AG20443 (cell line): Measurements from ENCODE around the gene INPP5D.

Experiments
- DNase-seq: peaks from one replicate; pipeline ENCODE4 v3.0.0; 2012; ENCODE audit warnings: low spot score, mixed read lengths

INPP5D gene

DNA sequence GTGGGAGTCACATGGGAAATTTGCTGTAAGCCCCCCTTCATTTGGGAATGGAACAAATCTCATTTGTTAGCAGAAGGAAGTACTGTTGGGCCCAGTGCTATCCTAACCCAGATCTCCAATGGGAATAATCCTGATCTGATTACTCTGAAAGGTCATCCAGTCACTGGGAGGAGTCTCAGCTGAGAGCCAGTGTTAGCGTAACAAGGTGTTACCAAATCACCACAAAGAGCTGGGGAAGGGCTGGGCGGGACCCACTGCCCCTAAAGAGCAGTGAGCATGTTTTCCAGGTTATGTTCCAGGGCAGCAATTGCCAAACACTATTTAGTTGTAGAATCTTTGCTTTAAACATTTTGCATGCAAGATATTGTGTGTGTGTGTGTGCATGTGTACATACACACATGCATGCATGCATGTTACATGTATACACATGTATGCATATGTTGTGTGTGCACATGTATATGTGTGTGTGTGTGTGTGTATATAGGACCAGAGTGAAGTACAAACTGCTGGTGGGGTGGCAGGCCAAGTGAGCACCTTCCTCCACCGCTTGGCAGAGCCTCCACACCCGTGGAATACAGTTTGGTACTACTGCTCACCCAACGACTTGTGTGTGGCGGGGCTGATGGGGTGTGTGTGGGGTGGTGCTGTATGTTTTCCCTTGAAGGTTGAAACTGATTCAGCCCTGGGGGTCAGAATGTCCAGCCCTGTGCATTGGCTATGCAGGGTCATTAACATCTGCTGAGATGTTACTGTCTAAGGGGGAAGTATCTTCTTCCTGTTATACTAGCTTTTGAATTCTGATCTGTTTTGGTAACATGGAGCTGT lies 15.2 kb downstream of the INPP5D start:
- DNase-seq: no peak

DNA sequence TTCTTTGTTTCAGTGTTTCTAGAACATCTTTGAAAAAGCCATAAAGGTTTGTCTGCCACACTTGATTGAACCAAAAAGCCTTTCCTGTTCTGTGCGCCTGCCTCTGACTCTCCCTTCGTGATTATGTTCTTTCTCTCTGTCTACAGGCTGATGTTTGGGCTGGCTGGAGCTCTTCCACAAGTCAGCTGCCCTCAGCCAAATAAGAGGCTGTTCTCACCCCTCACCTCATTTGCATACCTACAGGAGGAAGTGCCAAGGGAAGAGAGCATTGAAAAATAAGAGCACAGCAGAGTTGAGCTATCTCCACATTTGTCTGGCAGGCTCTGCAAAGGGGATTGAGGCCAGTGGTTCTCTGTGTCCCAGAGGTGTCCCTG lies 15.8 kb downstream of the INPP5D start:
- DNase-seq: no peak

DNA sequence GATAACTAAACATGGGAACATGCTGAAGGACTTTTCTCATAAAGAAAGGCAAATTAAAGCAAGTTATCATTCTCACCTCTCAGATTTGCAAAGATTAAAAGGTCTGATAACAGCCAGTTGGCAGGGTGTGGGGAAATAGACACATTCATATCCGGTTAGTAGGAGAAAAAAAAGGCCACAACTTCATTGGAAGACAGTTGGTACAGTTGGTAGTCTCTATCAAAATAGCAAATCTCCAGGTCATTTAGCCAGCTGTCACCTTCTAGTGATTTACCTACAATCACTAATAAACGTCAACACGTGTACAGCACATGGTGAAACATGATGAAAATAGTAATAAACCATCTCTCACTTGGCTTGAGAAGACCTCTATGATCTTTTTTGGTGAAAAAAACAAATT lies 16.6 kb downstream of the INPP5D start:
- DNase-seq: no peak

DNA sequence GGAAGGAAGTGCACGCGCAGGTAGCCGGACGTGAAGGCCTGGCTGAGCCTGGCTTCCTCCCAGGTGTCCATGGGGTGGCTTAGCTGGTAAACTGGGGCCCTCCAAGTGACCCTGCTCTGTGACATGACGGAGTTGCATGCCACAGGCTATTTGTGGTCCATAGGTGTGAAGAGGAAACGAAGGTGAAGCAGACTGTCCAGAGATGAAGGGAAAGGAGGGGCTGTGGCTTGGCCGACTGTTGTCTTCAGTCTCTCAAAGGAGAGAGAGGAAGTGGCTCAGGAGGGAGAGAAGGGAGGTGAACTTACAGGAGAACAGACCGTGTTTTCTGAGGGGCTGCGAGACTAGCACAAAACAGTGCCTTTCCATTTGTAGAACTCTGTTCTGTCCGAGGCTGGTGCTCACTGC lies 19.3 kb downstream of the INPP5D start:
- DNase-seq: no peak

DNA sequence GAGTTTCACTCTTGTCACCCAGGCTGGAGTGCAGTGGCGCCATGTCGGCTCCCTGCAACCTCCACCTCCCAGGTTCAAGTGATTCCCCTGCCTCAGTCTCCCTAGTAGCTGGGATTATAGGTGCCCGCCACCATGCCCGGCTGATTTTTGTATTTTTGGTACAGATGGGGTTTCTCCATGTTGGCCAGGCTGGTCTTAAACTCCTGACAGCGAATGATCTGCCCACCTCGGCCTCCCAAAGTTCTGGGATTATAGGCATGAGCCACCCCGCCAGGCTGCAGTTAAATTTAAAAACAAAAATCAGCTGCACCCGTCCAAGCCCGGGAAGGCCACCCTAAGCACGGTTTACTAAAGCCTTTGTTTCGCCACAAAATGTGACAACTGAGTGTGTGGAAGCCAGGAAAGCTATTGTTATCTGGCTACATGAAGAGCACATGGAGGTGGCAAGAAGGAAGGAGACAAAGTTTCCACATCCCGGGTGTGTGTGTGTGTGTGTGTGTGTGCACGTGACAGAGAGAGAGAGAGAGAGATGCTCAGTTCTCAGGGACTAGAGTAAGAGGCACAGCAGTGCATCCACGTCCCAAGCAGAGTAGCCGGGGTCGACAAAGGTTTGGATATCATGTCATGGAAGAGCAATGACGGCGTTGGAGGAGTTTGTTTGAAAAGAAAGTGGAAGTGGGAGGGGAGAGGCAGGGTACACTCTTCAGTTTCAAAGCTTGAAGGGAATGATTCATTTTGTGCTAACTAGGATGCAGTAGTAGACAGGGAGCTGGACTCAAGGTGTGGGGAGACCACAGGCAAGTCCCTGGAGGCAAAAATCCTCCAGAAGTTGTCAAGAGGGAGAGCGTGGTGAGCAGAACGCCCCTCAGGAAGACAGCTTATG lies 20.1 kb downstream of the INPP5D start:
- DNase-seq: no peak

DNA sequence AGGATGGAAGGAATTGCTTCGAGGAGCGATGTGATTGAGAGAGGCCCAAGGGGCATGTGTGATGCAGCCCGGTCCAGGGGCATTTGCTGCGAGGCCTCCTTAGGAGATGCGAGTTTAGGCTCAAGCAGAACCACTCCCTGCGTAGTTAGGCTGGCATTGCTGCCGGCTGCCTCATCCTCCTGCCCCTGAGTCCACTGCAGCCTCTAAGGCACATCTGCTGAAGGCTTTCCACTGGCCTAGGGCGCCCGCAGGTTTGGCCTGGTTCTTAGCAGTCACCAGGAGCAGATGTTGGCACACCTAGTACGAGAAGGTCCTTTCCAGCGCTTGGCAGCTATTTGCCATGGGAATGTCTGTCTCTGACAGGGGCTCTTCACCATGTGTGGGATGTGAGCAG lies 20.7 kb downstream of the INPP5D start:
- no peak for DNase-seq

DNA sequence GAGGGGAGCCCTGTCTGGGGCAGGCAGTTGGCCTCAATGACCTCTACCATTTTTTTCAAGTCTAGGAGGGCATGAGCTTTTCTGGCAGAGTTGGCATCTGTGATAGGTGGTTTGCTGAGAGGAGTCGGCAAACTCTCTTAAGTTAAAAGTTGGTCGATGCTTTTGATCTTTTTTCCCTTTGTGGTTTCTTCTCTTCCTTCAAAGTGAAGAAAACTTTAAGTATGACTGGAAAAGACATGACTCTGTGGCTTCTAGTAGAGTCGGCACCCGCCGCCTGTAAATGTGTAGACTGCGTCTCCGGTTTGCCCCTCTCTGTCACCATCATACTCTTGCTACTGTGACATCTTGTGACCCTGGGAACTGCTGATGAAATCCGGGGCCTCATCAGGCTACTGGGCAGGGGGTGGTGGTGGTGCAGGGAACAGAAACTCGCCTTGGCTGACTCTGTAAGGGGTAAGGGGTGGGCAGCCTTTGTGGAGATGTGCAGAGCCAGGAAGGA lies 21.1 kb downstream of the INPP5D start:
- DNase-seq: no peak

DNA sequence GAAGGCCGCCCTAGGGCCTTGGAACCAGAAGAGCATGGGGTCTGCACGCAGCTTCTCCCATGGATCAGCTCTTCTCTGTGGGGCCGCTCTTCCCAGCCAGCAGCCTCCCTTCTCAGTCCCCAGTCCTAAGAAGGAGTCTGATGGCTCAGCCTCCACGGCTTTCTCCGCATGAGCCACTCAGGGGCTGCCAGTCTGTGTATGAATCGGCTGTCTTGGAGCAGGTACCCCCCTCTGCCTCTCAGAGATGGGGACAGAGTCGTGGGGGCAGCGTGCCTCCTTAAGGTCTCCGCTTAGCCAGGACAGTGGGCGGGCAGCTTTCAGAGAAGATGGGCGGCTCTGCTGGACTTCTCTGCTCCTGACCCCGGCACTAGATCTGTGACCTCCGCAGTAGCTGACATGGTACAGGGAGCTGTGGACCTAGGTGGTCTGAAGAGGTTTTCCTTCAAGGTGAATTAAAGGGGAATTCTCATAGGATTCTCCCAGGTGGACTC lies 21.6 kb downstream of the INPP5D start:
- no peak for DNase-seq

DNA sequence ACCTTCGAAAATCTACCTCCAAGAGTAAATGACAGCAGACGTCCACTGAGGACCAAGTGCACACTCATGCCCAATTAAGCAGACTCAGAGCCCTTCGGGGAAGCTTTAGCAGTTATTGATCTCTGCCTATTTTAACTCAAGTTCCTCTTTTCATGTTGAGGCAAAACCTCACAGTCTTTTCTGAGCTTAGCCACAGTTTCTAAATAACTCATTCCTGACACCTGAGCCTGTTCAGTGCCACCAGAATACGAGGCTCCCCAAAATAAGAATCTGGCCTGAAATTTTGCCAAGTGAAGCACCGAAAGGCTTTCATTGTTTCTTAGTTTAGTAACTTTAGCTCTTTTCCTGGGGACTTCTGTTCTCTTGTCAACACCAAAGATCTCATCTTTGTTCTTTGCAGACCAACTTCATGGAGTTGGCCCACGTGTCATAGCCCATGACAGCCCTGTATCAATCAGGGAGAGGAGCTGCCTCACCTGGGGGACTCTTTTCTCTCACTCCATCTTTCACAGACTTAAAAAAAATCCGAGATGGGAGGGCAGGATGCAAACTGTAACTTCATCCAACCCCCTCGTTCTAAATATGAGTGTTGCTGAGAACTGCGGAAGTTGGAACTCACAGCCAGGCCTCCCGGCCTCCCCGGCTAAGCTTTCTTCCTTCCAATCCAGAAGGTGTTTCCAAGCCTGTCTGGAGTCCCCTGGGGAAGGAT lies 22.2 kb downstream of the INPP5D start:
- DNase-seq: no peak

DNA sequence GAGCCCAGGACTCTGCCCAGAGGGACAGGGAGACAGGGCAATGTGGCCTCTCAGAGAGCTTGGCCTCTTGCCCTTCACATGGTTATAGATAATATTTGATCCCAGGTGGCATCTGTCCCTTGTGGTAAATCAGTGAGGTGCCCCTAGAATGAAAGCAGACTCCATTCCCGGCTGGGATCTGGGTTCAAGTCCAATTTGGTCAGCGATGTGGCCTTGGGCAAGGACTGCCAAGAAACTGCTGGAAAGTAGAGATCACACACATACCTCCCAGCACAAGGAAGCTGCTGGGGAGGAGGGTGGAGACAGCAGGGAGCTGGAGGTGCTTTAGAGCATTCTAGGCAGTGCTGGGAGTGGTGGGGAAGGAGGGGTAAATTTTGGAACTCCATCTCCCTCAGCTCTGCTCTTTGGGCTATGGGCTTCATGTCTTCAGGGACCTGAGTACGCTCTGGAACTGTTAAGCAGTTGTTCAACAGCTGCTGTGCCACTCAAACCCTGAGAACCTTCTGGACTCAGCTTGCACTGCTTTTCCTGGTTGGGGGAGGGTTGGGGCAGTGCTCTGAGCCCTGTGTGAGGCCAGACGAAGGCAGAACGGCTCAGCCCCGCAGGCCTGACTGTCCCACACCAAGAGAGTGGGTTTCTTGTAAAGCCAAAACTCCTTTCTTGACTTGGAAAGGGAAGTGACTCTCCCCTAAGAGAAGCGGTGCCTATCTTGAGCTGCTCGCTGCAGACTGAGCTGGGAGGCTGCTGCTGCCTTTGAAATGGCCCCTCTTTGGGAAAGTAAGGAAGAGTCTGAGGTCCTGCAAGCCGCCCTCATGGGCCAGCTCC lies 23.0 kb downstream of the INPP5D start:
- DNase-seq: no peak

DNA sequence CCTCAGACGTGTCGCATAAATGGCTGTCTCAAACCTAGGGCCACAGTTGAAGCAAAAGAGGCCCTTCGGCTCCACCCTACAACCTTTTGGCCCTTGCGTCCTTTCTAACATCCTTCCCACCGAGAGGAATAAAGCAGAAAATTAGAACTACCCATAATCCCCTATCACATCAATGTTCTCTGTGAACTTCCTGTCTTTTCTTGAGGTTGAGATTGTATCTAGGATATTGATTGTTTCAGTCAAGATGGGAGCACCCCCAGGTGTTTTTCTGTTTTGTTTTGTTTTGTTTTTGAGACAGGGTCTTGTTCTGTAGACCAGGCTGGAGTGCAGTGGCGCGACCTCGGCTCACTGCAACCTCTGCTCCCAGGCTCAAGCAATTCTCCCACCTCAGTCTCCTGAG lies 23.6 kb downstream of the INPP5D start:
- DNase-seq: no peak

DNA sequence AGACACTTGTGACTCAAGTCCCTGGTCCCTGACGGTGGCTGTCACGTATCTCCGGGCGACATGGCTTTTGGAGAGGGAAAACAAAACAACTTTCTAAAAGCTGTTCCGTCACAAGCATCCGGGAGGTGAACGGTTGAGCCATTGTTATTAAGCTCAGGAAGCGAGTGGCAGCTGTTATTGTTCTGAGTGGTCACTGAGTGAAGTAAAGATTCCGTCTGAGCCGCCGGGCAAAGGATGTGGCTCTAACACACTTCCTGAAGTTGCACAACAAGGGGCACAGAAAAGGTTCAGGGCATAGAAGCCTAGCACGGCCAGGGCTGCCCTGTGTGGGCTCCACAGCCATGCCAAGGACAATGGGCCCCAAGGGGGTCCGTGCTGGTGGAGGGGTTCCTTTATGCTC lies 24.3 kb downstream of the INPP5D start:
- no peak for DNase-seq

DNA sequence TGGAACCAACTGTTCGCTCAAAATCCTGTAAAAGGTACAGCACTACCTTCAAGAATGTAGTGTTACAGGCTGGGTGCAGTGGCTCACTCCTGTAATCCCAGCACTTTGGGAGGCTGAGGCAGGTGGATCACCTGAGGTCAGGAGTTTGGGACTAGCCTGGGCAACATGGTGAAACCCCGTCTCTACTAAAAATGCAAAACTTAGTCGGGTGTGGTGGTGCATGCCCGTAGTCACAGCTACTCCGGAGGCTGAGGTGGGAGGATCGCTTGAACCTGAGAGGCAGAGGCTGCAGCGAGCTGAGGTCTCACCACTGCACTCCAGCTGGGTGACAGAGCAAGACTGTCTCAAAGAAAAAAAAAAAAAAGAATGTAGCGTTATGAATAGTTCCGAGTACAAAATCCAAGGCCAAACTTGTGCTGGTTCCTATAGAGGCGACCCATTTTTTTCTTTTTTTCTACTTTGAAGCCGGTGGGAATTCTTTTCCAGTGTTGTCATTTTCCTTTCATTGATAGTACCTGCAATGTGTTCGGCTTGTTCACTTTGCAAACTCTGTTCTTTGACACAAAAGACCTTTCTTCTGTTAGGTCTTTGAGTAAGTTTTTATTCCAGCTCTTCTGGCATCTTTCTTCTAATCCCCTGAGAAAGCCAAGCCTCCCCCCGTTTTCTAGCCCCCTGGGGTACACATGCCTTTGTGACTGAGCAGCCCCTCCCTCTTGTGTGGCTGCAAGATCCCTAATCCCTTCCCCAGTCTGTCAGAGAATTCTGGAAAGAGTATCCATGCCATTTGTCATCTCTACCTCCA lies 25.1 kb downstream of the INPP5D start:
- no peak for DNase-seq

DNA sequence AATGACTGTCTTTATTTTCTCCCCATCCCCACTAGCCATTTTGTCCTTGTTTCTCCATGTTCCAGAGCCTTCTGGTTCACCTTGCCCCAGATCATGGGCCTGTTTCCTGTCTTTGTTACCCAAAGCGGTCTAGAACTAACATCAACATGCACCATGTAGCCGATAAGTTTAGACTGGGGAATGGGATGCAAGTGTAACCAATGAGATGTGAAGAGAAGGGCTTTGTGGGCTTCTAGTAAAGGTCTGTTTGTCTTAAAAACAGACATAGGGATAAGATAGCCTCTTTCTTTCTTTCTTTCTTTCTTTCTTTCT lies 25.7 kb downstream of the INPP5D start:
- DNase-seq: no peak

DNA sequence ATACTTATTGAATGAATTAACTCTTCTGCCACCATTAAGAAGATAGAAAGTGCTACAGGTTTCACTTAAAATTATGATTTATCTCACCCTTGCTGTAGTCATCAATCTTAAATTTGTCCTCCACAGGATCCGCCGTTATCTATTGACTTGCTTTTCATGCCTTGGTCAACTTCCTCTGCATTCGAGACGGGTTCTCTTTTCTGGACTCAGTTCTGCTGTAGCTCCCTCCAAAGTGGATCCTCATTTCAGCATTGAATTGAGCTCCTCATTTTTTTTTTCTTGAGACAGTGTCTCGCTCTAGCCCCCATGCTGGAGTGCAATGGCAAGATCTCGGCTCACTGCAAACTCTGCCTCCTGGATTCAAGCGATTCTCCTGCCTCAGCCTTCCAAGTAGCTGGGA lies 27.6 kb downstream of the INPP5D start:
- no peak for DNase-seq

DNA sequence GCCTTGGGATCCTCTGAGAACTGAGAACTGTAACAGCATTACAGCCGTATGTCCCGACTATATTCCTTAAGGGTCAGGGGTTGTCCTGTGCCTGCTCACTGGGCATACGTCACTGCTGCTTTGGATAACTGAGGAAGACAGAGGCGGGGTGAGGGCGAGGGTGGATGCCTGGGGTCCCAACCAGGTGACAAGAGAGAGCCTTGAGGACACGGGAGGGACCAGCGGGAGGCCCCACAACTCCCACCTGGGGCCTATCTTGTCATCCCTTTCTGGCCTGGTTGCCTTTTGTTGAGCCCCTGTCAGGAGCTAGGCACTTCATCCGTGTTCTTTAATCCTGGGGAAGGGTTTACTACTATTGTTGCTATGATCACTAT lies 28.8 kb downstream of the INPP5D start:
- no peak for DNase-seq

DNA sequence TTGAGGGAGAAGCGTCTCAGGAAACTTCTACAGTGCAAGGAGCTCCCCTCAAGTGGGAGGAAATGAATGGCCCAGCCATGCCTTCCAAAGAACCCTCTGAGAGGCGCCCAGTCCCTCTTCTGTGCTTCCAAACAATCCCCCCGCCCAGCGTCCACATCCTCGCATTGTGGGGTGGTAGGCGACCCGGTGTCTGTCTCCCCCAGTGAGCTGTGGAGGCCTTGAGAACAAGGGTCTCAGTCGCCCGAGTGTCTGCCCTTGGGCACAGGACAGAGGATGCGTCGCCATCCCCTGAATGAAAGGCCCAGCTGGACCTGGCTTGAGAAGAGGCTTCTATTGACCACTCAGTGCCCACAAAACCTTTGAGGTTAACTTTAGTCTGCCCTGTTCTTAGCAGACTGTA lies 29.7 kb downstream of the INPP5D start:
- DNase-seq: no peak

DNA sequence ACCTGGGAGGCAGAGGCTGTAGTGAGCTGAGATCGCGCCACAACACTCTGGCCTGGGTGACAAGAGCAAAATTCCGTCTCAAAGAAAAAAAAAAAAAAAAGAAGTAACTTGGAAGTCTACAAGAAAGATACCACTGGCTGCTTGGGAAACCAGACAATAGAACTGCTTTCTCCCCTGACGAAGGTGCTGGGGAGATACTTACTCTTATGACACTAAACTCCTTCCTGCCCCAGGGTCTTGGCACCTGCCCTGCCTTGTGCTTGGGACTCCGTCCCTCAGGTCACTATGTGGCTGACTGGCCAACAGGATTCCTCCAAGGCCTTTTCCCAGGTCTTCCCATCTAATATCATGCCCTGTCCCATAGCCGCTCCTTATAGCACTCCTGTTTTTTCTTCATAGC lies 30.7 kb downstream of the INPP5D start:
- DNase-seq: no peak

DNA sequence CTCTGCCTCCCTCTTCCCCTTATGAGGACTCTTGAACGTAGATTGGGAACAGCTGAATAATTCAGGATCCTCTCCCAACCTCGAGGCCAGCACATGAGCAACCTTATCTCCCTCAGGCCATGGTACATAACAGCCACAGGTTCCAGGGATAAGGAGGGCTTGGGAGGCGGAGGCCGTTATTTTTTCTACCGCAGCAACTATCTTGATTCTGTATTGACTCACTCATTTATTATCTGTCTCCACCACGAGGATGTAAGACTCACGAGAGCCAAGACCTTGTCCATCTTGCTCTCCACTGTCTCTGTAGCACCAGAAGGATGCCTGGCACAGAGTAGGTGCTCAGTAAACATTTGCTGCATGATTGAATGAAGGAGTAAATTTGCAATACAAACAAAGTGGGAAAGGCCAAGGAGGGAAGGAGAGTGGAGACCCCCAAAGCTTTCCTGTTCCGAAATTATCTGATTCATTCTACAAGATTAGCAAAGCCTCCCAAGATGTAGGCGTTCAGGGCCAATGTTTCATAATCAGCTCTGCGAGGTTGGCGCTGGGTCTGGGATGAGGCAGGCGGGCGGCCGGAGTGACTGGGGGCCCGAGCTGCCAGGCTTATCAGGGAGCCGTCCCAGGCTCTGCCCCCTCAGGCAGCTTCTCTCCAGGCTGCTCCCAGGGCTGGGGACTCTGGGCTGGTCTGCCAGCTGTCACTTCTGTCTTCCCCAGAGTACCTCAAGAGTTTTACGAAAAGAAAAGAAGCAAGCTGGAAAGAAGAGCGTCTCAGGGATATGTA lies 31.6 kb downstream of the INPP5D start:
- no peak for DNase-seq
